H7 (cell line): Measurements from ENCODE around the gene PPP1R11. TPM values are rescaled to one million over a fixed set of nuclear protein-coding genes. Genes with fewer than 3 reads are reported as not detected.

ENCODE experiments used
- DNase-seq: peaks from one replicate; pipeline ENCODE4 v3.0.0; 2012
- H3K27me3 ChIP-seq: 2 replicates; pipeline ENCODE4 v1.6.0; 2011; ENCODE audit warnings: mild to moderate bottlenecking, low read length; ENCODE audit not compliant: control insufficient read depth, insufficient read depth
- H3K36me3 ChIP-seq: replicated peaks from 2 replicates; pipeline ENCODE4 v1.5.1; 2011; ENCODE audit warnings: low read length; ENCODE audit not compliant: control insufficient read depth, insufficient read depth
- H3K4me3 ChIP-seq: 2 replicates; pipeline ENCODE4 v1.5.1; 2011; ENCODE audit warnings: low read depth, mild to moderate bottlenecking, control low read depth, low read length, moderate library complexity; ENCODE audit not compliant: insufficient read depth
- total RNA-seq: library from RNA; depleted of rRNA; stranded (reverse); fragments of >200 nt; shearing (Covaris generic); gene quantifications from 2 replicates; pipeline ENCODE4 v1.2.3, GENCODE V29; 2014

PPP1R11 gene
- total RNA-seq, 1 experiment from 2014 or later = 27.2 TPM

DNA sequence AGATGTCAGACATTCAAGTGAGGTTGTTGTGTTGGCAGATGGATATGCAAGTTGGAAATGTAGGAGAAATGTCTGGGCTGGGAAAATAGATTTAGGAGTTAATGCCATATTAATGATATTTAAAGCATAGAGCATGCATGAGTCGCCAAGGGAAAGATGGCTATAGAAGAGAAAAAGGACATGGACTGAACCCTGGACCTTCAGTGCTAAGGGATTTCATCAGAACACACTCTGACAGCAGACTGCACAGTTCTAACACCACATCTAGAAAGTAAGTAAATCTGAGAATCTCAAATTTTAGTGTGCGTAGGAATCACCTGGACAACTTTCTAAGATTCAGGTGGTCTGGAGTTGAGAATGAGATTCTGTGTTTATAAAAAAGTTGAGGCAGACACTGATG is 23.3 kb upstream of the PPP1R11 start:
- H3K4me3 ChIP-seq = no peak overlapping the region
- no peaks in the 10 kb centered on the region for H3K36me3 ChIP-seq
- DNase-seq = no peak

DNA sequence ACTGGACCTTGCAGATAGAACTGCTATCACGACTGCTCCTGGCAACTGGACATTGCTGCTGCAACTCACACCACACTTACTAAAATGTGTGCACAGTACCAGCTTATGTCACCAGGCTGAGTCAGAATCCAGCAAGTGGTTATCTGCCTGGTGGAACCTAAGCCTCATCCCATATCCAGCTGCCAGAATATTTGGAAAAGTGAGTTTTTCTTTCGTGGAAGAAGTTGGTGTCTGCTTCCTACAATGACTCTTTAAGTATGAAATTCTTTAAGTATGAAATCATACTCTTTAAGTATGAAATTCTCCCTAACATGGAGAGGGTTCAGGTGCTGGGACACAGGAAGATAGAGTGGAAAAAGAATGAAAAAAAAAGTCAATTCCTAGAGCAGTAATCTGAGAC is 22.4 kb upstream of the PPP1R11 start:
- DNase-seq = no peak
- no peak overlapping the region for H3K4me3 ChIP-seq
- no peaks in the 10 kb centered on the region for H3K27me3 ChIP-seq
- H3K36me3 ChIP-seq = no peaks in the 10 kb centered on the region

More for the DNA sequence above, 23.3 kb upstream of the PPP1R11 start:
- no peaks in the 10 kb centered on the region for H3K27me3 ChIP-seq

DNA sequence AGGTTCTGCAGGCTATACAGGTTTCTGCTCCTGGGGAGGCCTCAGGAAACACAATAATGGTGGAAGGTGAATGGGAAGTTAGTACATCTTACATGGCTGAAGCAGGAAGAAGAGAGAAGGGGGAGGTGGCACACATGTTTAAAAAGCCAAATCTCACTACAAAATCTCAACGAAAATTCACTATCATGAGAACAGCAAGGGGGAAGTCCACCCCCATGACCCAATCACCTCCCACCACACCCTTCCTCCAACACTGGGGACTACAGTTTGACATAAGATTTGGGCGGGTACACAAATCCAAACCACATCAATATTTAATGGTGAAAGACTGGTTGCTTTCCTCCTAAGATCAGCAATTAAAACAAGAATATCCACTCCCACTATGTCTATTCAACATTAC is 19.8 kb upstream of the PPP1R11 start:
- DNase-seq = no peak
- Histone ChIP-seq H3K27me3 (no peaks in the 10 kb centered on the region), H3K4me3 (no peak overlapping the region), H3K36me3 (no peaks in the 10 kb centered on the region)

GRCh38 chr6:30053682-30054081 is 13.3 kb upstream of the PPP1R11 start:
- H3K36me3 ChIP-seq = peaks cover 1% of the 10 kb centered on the region
- H3K4me3 ChIP-seq = no peak overlapping the region
- DNase-seq = no peak
- H3K27me3 ChIP-seq = no peaks in the 10 kb centered on the region

DNA sequence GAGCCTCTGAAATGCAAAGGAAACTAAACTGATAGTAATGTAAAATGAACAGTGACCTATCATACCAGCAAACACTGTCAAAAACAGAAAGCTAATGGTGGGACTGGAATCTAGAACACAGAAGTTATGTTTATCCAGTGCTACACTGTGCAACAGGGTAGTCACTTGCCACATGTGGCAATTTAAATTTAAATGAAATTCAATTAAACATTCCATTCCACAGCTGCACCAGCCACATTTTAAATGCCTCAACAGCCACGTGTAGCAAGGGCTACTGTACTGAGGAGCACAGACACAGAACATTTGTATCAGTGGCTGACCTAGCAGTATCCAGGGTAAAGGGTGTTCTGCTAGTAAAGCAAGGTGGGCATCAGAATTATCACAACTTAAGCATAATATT is 11.5 kb upstream of the PPP1R11 start:
- Histone ChIP-seq H3K4me3 (no peak overlapping the region), H3K27me3 (no peaks in the 10 kb centered on the region), H3K36me3 (peaks cover 1% of the 10 kb centered on the region)
- no peak for DNase-seq

DNA sequence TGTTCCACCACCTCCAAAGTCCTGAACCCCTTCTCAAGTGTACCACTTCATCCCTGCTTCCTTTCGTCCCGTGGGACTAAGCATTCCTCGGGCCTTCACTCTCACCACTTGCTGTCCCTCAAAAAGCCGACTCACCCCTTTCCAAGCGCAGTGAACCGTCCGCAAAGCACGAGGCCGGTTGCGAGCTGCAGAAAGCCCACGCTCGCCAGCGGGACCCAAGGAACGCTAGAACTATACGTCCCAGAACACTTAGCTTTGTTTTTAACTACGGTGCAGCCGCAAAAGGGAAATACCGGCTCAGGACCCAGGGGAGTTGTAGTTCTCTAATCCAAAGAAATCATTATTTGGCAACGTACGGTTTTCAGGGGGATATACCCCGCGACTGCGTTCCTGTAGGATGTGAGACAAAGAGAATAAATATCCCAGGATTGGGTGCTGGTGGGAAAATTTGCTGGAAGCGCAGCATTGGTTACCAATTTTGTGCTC is 6.3 kb upstream of the PPP1R11 start:
- peak overlapping the region; percentile 73 for H3K4me3 ChIP-seq
- H3K36me3 ChIP-seq = peaks cover 2% of the 10 kb centered on the region
- no peaks in the 10 kb centered on the region for H3K27me3 ChIP-seq
- peak; percentile 29 for DNase-seq

DNA sequence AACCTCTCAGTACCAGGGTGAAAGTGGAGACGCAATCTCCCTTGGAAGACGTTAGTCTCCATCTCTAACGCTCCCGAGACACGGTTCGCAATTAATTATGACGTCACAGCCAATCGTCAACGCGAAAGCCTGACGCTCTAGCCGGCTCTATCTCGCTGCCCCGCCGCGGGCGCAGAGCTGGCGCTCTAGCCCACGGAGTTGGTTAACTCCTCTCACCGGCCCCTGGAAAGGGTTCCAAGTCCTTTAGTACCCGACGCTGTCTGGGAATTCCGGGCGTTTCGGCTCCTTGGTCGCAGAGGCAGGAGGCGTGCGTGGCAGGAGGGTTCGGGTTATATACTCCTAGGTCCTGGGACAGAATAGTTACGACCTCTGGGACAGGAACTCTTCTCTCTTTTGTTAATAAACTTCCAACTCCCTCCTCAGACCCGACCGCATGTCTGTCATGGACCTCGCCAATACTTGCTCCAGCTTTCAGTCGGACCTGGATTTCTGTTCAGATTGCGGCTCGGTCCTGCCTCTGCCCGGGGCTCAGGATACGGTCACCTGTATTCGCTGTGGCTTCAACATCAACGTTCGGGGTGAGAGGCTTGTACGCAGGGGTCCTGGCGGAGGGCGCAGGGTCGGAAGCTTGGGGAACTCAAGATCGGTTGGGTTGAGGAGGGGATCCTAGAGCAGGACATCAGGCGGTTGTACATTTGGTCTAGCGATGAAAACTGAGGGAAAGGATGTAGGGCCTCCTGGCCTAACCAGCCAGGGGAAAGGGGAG is 5.7 kb upstream of the PPP1R11 start, which contains the start of gene POLR1H:
Gene POLR1H, plus strand, starts transcription at position 174 of the 766 bp plus-strand sequence. Its CDS starts 260 bp downstream, at position 434.
- peak; percentile 91 for DNase-seq
- no peaks in the 10 kb centered on the region for H3K27me3 ChIP-seq
- peak within 1 kb of the TSS; percentile 73 for H3K4me3 ChIP-seq
- H3K36me3 ChIP-seq = peaks cover 2% of the 10 kb centered on the region; the same call in 1 of the 2 replicates

DNA sequence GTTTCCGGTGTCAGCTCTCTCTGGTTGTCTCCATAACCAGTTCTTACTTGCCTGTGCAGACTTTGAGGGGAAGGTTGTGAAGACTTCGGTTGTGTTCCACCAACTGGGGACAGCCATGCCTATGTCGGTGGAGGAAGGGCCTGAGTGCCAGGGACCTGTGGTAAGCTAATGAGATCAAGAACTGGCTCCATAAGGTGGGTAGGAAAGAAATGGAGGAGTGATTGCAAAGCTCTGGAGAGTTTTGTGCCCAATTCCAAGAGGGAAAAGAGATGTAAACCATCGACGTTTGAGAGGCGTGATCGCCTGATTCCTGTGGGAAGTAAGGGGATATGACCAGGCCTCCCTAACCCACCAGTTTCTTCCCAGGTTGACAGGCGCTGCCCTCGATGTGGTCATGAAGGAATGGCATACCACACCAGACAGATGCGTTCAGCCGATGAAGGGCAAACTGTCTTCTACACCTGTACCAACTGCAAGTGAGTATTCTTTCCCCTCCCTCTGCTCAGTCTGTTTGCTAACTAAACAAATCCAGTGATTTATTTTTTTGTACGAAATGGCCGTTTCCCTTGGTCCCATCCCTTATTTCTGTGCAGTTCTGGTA is 5.0 kb upstream of the PPP1R11 start:
- Histone ChIP-seq H3K36me3 (peaks cover 2% of the 10 kb centered on the region; the same call in 1 of the 2 replicates), H3K27me3 (no peaks in the 10 kb centered on the region), H3K4me3 (peak overlapping the region; percentile 73)
- DNase-seq = no peak

GRCh38 chr6:30062471-30063178 is 4.4 kb upstream of the PPP1R11 start:
- H3K4me3 ChIP-seq = no peak overlapping the region
- DNase-seq = no peak
- no peaks in the 10 kb centered on the region for H3K27me3 ChIP-seq

DNA sequence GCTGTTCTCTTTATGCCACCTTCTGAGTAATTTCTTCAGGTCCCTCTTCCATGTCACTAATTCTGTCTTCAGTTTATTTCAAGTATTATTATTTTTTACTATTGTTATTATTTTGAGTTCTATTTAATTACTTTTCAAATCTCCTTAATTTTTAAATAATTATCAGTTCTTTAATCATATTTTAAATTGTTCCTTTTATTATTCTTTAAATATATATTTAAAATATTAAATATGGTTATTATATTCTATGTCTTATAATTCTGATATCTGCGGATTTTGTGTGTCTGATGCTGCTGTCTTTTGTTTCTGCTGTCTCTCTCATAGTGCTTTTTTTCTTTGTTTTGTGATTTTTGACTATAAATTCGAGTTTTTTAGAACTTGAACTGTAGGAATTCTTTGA is 3.7 kb upstream of the PPP1R11 start:
- H3K27me3 ChIP-seq = no peaks in the 10 kb centered on the region
- H3K36me3 ChIP-seq = peaks cover 1% of the 10 kb centered on the region; the same call in 1 of the 2 replicates
- DNase-seq = no peak
- no peak overlapping the region for H3K4me3 ChIP-seq

More at GRCh38 chr6:30062471-30063178, 4.4 kb upstream of the PPP1R11 start:
- peaks cover 2% of the 10 kb centered on the region; the same call in 1 of the 2 replicates for H3K36me3 ChIP-seq

- Histone ChIP-seq H3K27me3 (peaks cover 12% of the 10 kb centered on the region), H3K36me3 (0 out of 2 replicates have a peak, but pooled peaks cover 1% of the 10 kb centered on the region), H3K4me3 (peak overlapping the region; percentile 34)
- no peak for DNase-seq
These were observed 916 bp upstream of the PPP1R11 start for GRCh38 chr6:30066082-30066481.

DNA sequence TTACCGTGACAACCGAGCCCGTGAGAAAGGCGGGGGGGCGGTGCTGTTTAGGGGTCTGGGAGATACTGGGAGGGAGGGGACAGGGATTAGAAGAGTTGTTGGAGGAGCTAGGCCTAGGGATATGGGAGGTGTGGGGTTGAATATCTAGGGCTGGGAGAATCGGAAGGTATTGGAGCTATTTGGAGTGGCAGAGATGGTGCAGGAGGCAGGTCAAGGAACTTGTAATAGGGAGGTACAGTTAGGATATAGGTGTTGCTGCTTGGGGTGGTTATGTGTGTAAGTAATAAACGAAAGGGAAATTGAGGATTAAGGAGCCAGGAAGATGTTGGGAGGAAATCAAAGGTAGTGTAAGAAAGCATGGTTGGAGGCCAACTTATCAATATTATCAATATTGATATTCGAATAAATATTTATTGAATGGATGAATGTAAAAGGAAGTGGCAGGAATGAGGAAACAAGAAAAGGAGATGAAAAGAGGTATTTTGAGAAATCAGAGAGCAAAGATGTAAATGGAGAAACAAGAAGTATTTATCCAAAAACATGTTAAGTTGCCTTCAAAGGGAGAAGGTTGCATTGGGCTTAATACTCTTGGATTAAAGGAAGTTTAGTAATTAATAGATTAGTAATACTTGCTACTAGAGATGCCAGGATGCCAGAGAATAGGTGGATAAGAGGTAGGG is 602 bp downstream of the PPP1R11 start:
- peak; percentile 91 for DNase-seq
- peaks cover 27% of the 10 kb centered on the region for H3K27me3 ChIP-seq
- 0 out of 2 replicates have a peak, but pooled peaks cover 1% of the 10 kb centered on the region for H3K36me3 ChIP-seq
- peak overlapping the region; percentile 77 for H3K4me3 ChIP-seq

- H3K27me3 ChIP-seq = peaks cover 64% of the 10 kb centered on the region
- H3K36me3 ChIP-seq = no peaks in the 10 kb centered on the region
- peak; percentile 83 for DNase-seq
- peak overlapping the region; percentile 30 for H3K4me3 ChIP-seq
These were observed 4.3 kb downstream of the PPP1R11 start for GRCh38 chr6:30071081-30071818.
